Endothelial cell of umbilical vein (primary cell): ENCODE data around the gene ADIRF.

Source experiments
- CTCF ChIP-seq, 2 donors: IDR thresholded peaks; 1 replicate in 1 of 2; 2 replicates in 1 of 2; pipeline ENCODE4 v1.5.1; 2011; ENCODE audit warnings: low read length in 2 of 2, mild to moderate bottlenecking in 2 of 2, moderate library complexity in 2 of 2, control low read depth in 1 of 2, inconsistent platforms in 1 of 2, low read depth in 1 of 2; ENCODE audit not compliant: insufficient read depth in 1 of 2; ENCODE audit errors: extremely low read depth in 1 of 2
- POLR2A ChIP-seq: IDR thresholded peaks from 2 replicates; pipeline ENCODE4 v1.6.1; 2012; ENCODE audit warnings: low read depth, mild to moderate bottlenecking, control low read depth, low read length

GRCh38 chr10:86955501-86956194 lies 12.6 kb upstream of the ADIRF start:
- TF ChIP-seq CTCF (IDR thresholded peaks at IDR 0.05; ENCODE audit: extremely low read depth in 1 of 2, insufficient read depth in 1 of 2, low read depth in 1 of 2, low read length in 2 of 2), result no peak
- peak; percentile 65 for TF ChIP-seq POLR2A
